ENCODE results near the gene PODN. TPM values are rescaled to one million over a fixed set of nuclear protein-coding genes. Genes with fewer than 3 reads are reported as not detected.

Gene PODN
- total RNA-seq, 2 donors from 2014 or later = 35.8 to 123 TPM

DNA sequence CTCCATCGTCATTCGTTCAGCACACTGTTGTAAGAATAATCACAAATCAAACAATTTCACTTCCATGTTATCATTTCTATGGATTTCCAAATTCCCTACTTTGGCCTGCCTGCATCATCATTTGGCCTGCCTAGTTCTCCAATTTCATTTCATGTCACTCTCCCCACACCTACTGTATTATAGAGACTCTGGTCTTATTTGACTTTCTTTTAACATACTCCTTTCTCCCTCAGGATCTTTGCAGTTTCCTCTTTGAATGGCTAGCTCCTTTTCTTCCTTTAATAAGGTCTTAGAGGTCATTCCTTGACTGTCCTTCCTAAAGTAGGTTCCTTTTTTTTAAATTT lies 36.3 kb upstream of the PODN start:
- Histone ChIP-seq H3K27ac (peak overlapping the region in 1 of 4 donors; percentile 8), H3K4me3 (no peak overlapping the region), H3K9me3 (no peaks in the 10 kb centered on the region), H3K36me3 (replicated peaks in 1 of 2; ENCODE audit: insufficient read depth in 1 of 2, low read depth in 2 of 2) (peaks cover 0 to 3% of the 10 kb centered on the region in 2 donors), H3K4me1 (peaks cover 14% of the 10 kb centered on the region), H3K27me3 (no peaks in the 10 kb centered on the region)
- TF ChIP-seq POLR2A (IDR thresholded peaks at IDR 0.05) = no peak
- TF ChIP-seq, protein P1, sequence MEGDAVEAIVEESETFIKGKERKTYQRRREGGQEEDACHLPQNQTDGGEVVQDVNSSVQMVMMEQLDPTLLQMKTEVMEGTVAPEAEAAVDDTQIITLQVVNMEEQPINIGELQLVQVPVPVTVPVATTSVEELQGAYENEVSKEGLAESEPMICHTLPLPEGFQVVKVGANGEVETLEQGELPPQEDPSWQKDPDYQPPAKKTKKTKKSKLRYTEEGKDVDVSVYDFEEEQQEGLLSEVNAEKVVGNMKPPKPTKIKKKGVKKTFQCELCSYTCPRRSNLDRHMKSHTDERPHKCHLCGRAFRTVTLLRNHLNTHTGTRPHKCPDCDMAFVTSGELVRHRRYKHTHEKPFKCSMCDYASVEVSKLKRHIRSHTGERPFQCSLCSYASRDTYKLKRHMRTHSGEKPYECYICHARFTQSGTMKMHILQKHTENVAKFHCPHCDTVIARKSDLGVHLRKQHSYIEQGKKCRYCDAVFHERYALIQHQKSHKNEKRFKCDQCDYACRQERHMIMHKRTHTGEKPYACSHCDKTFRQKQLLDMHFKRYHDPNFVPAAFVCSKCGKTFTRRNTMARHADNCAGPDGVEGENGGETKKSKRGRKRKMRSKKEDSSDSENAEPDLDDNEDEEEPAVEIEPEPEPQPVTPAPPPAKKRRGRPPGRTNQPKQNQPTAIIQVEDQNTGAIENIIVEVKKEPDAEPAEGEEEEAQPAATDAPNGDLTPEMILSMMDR (IDR thresholded peaks at IDR 0.05) = no peak
- intact Hi-C loops (cut with DNase I) = no loop called here
- 48 to 84% methylated on average over 2 of the region's 2 CpGs for WGBS, 2 donors
- ATAC-seq (no peak), DNase-seq (no peak)

DNA sequence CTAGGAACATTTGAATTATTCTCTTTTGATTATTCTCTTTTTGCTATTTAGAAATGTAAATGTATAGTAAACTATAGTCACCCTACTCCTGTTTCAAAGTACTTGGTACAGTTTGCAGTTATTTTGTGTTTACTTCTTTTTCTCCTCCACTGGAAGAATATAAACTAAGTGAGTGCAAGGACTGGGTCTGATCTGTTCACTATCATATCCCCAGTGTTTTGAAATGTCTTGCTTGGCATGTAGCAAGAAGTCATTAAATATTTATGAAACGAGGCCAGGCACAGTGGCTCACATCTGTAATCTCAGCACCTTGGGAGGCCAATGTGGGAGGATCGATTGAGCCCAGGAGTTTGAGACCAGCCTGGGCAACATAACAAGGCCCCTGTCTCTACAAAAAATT lies 35.8 kb upstream of the PODN start:
- intact Hi-C loops (cut with DNase I) = no loop called here
- DNase-seq = no peak
- WGBS, 2 donors = 71 to 77% methylated on average over 2 of the region's 2 CpGs

DNA sequence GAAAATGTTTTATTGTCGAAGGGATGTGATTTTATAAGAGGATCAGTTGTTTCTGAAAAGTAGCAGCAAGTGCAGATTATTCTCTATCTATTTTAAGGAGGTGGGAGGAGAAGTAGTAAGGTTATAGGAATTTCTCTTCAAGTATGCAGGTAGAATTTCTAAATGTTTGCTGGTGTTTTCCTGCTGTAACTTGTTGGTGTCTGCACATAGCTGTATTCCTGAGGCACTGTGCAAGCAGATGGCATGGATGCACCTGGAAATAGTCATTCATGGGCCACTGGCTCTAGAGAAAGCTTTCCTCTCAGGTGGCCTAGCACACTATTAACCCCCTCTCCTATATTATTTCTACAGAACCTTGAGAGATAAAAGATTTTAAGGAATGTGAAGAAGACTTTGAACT lies 30.3 kb upstream of the PODN start:
- 86 to 100% methylated on average over 1 of the region's 1 CpG for WGBS, 2 donors
- H3K27me3 ChIP-seq = no peaks in the 10 kb centered on the region
- H3K4me1 ChIP-seq = no peaks in the 10 kb centered on the region
- H3K4me3 ChIP-seq = no peak overlapping the region
- TF ChIP-seq, protein P1 (IDR thresholded peaks at IDR 0.05) = no peak
- TF ChIP-seq POLR2A (IDR thresholded peaks at IDR 0.05) = no peak
- peaks cover 0 to 6% of the 10 kb centered on the region in 2 donors for H3K36me3 ChIP-seq (replicated peaks in 1 of 2; ENCODE audit: insufficient read depth in 1 of 2, low read depth in 2 of 2)
- no peak for ATAC-seq
- H3K9me3 ChIP-seq = no peaks in the 10 kb centered on the region
- intact Hi-C loops (cut with DNase I) = no loop called here
- DNase-seq = no peak
- no peak overlapping the region for H3K27ac ChIP-seq

More for the DNA sequence above, 35.8 kb upstream of the PODN start:
- H3K9me3 ChIP-seq = no peaks in the 10 kb centered on the region
- no peak for ATAC-seq
- H3K27me3 ChIP-seq = no peaks in the 10 kb centered on the region
- H3K36me3 ChIP-seq (replicated peaks in 1 of 2; ENCODE audit: insufficient read depth in 1 of 2, low read depth in 2 of 2) = peaks cover 0 to 3% of the 10 kb centered on the region in 2 donors
- H3K27ac ChIP-seq = no peak overlapping the region
- H3K4me3 ChIP-seq = no peak overlapping the region
- peaks cover 14% of the 10 kb centered on the region for H3K4me1 ChIP-seq
- TF ChIP-seq, protein P1 (IDR thresholded peaks at IDR 0.05) = no peak
- no peak for TF ChIP-seq POLR2A (IDR thresholded peaks at IDR 0.05)

DNA sequence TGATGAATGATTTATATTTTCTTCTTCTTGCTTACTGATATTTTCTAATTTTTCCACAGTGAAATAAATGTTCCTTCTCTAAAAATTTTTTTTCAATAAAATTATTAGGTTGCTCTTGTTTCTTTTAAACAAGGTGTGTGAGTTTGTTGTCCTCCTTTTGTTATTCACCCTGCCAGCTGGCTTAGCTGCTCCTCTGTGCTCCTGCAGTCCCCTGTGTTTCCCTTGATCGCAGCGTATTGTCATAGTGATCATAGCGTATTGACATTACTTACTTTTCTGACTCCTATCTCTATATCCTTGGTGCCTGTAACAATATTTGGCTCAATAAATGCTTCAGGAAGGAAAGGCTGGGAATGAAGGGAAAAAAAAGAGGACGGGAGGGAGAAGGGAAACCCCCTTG lies 24.9 kb upstream of the PODN start:
- DNase-seq = no peak
- Histone ChIP-seq H3K27me3 (no peaks in the 10 kb centered on the region), H3K4me3 (no peak overlapping the region), H3K4me1 (no peaks in the 10 kb centered on the region), H3K27ac (no peak overlapping the region), H3K36me3 (replicated peaks in 1 of 2; ENCODE audit: insufficient read depth in 1 of 2, low read depth in 2 of 2) (peaks cover 0 to 10% of the 10 kb centered on the region in 2 donors), H3K9me3 (no peaks in the 10 kb centered on the region)
- WGBS, 2 donors = 75 to 91% methylated on average over 4 of the region's 4 CpGs
- intact Hi-C loops (cut with DNase I) = no loop called here
- no peak for TF ChIP-seq POLR2A (IDR thresholded peaks at IDR 0.05)
- TF ChIP-seq, protein P1 (IDR thresholded peaks at IDR 0.05) = no peak
- no peak for ATAC-seq

DNA sequence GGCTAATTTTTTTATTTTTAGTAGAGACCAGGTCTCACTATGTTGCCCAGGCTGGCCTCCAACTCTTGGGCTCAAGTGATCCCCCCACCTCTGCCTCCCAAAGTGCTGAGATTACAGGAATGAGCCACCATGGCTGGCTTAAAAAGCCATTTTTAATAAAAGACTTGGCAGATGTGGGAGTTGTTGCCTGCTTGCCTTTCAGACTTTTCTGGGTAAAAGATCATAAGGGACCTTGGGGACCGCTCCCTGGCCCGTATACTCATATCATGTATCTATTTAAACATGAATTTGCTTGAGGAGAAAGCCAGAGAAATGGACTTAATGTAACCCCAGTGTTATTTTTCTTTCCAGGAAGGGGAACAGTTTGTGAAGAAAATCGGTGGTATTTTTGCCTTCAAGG lies 23.4 kb upstream of the PODN start:
- 83 to 94% methylated on average over 3 of the region's 3 CpGs for WGBS, 2 donors
- no peak for ATAC-seq
- no peaks in the 10 kb centered on the region for H3K9me3 ChIP-seq
- TF ChIP-seq, protein P1 (IDR thresholded peaks at IDR 0.05) = no peak
- TF ChIP-seq POLR2A (IDR thresholded peaks at IDR 0.05) = no peak
- intact Hi-C loops (cut with DNase I) = no loop called here
- DNase-seq = no peak
- H3K36me3 ChIP-seq (replicated peaks in 1 of 2; ENCODE audit: insufficient read depth in 1 of 2, low read depth in 2 of 2) = peaks cover 0 to 7% of the 10 kb centered on the region in 2 donors
- H3K27me3 ChIP-seq = no peaks in the 10 kb centered on the region
- no peak overlapping the region for H3K4me3 ChIP-seq
- H3K27ac ChIP-seq = no peak overlapping the region
- no peaks in the 10 kb centered on the region for H3K4me1 ChIP-seq

Data from body of pancreas (tissue), 4 donors.